Astrocyte of the hippocampus (primary cell): ENCODE data around the gene OVOL1.
A peak's percentile ranks its signal among the peaks of the same experiment; 100 is the strongest.

Experiments used
- DNase-seq: peaks from one replicate; pipeline ENCODE4 v3.0.0; 2011; ENCODE audit warnings: low read depth, low spot score

The OVOL1 gene

GRCh38 chr11:65777821-65778361 lies 9.0 kb upstream of the OVOL1 start:
- DNase-seq = no peak

GRCh38 chr11:65778431-65778900 lies 8.4 kb upstream of the OVOL1 start:
- no peak for DNase-seq

GRCh38 chr11:65778901-65779668 lies 7.8 kb upstream of the OVOL1 start:
- no peak for DNase-seq

GRCh38 chr11:65779669-65779918 lies 7.3 kb upstream of the OVOL1 start:
- DNase-seq = no peak

GRCh38 chr11:65779919-65780769 lies 6.7 kb upstream of the OVOL1 start:
- peak; percentile 93 for DNase-seq

GRCh38 chr11:65780770-65781151 lies 6.1 kb upstream of the OVOL1 start, which contains the start of gene AP5B1:
Gene AP5B1 (minus strand): TSS chr11:65780976. CDS start chr11:65780591, 385 bp downstream.
- DNase-seq = peak; percentile 83

- peak; percentile 31 for DNase-seq
Observed at GRCh38 chr11:65781152-65781961, 5.5 kb upstream of the OVOL1 start.

GRCh38 chr11:65781962-65782815 lies 4.7 kb upstream of the OVOL1 start:
- no peak for DNase-seq

- DNase-seq = no peak
Observed at GRCh38 chr11:65782816-65783228, 4.0 kb upstream of the OVOL1 start.

GRCh38 chr11:65785319-65786007 lies 1.4 kb upstream of the OVOL1 start:
- no peak for DNase-seq

- no peak for DNase-seq
Observed at GRCh38 chr11:65786008-65786785, 666 bp upstream of the OVOL1 start.

GRCh38 chr11:65787649-65788622 lies 1.1 kb downstream of the OVOL1 start:
- no peak for DNase-seq

- no peak for DNase-seq
Observed at GRCh38 chr11:65788821-65789220, 2.0 kb downstream of the OVOL1 start.

- DNase-seq = no peak
Observed at GRCh38 chr11:65789230-65790103, 2.6 kb downstream of the OVOL1 start.

- DNase-seq = no peak
Observed at GRCh38 chr11:65790104-65790901, 3.4 kb downstream of the OVOL1 start.

- DNase-seq = no peak
Observed at GRCh38 chr11:65790902-65791650, 4.2 kb downstream of the OVOL1 start.
